OCI-LY7 (cell line): ENCODE results near the gene MICAL3. TPM values are rescaled to one million over a fixed set of nuclear protein-coding genes. Genes with fewer than 3 reads are reported as not detected.

Experiments
- BruUV-seq: library from RNA; stranded (reverse); fragments of 400-500 nt; replicated peaks from 2 replicates; lab custom pipeline; 2021; lab: Mats Ljungman, UMichigan
- CTCF ChIA-PET: fragments of 300-600 bp; sonication (Branson Sonifier 250); formaldehyde crosslinking; loops from one replicate; lab custom pipeline; 2022; ENCODE audit warnings: antibody characterized with exemption; ENCODE audit not compliant: unreplicated experiment; lab: Charles Lee
- POLR2A ChIA-PET: fragments of 300-600 bp; sonication (Branson Sonifier 250); formaldehyde crosslinking; loops from one replicate; lab custom pipeline; 2022; ENCODE audit warnings: antibody characterized with exemption; lab: Charles Lee
- DNase-seq: peaks from one replicate; pipeline ENCODE4 v3.0.0-alpha.2; 2015; ENCODE audit warnings: low spot score
- H2AFZ ChIP-seq: fragments of 200-600 bp; sonication (generic), shearing (Covaris generic); 2 replicates; pipeline ENCODE4 v1.6.1; 2014; ENCODE audit warnings: mild to moderate bottlenecking, antibody characterized with exemption, low read length, moderate library complexity
- H3K27ac ChIP-seq: fragments of 200-600 bp; sonication (generic); 2 replicates; pipeline ENCODE4 v1.5.1; 2014; ENCODE audit warnings: mixed run types, low read depth, mild to moderate bottlenecking, moderate library complexity, low read length, inconsistent platforms; ENCODE audit not compliant: poor library complexity, severe bottlenecking
- H3K36me3 ChIP-seq: fragments of 200-600 bp; sonication (generic); 2 replicates; pipeline ENCODE4 v1.6.1; 2014; ENCODE audit warnings: mild to moderate bottlenecking, antibody characterized with exemption, low read length, moderate library complexity, mixed read lengths; ENCODE audit not compliant: insufficient read depth
- H3K4me1 ChIP-seq: fragments of 200-600 bp; sonication (generic); 2 replicates; pipeline ENCODE4 v1.5.1; 2014; ENCODE audit warnings: mild to moderate bottlenecking, low read length; ENCODE audit not compliant: insufficient read depth, poor library complexity, severe bottlenecking
- H3K4me2 ChIP-seq: fragments of 200-600 bp; sonication (generic); 2 replicates; pipeline ENCODE4 v1.6.1; 2014; ENCODE audit warnings: mild to moderate bottlenecking, low read length
- H3K4me3 ChIP-seq: fragments of 200-600 bp; sonication (generic); 2 replicates; pipeline ENCODE4 v1.5.1; 2014; ENCODE audit warnings: mild to moderate bottlenecking, low read depth, low read length; ENCODE audit not compliant: poor library complexity, severe bottlenecking
- H3K79me2 ChIP-seq: fragments of 200-600 bp; sonication (generic); 2 replicates; pipeline ENCODE4 v1.6.1; 2016; ENCODE audit warnings: low read depth, mild to moderate bottlenecking, low read length, moderate library complexity, mixed read lengths; ENCODE audit not compliant: insufficient read depth
- H3K9me2 ChIP-seq: fragments of 200-600 bp; sonication (generic); 2 replicates; pipeline ENCODE4 v1.6.1; 2016; ENCODE audit warnings: mild to moderate bottlenecking, low read length, mixed read lengths; ENCODE audit not compliant: insufficient read depth
- H3K9me3 ChIP-seq: fragments of 200-600 bp; sonication (generic); 2 replicates; pipeline ENCODE4 v1.6.1; 2014; ENCODE audit warnings: mild to moderate bottlenecking, mixed run types, low read length, mixed read lengths
- H4K20me1 ChIP-seq: fragments of 200-600 bp; sonication (generic); 2 replicates; pipeline ENCODE4 v1.6.1; 2014; ENCODE audit warnings: mild to moderate bottlenecking, antibody characterized with exemption, low read length, moderate library complexity, mixed read lengths; ENCODE audit not compliant: insufficient read depth
- CTCF ChIP-seq: fragments of 200-600 bp; sonication (generic); conservative IDR thresholded peaks from 2 replicates; pipeline ENCODE4 v1.5.1; 2014; ENCODE audit warnings: mild to moderate bottlenecking, antibody characterized with exemption, low read length, moderate library complexity, mixed read lengths
- EZH2phosphoT487 ChIP-seq: fragments of 200-600 bp; sonication (generic); IDR thresholded peaks from 2 replicates; pipeline ENCODE4 v1.6.1; 2018; ENCODE audit warnings: low read depth, borderline replicate concordance, mild to moderate bottlenecking, mixed run types, antibody characterized with exemption, low read length, moderate library complexity, mixed read lengths
- intact Hi-C: fragments of 100-400 bp; cut with micrococcal nuclease; formaldehyde crosslinking; loops from one replicate; pipeline ENCODE4 v1.10.0; 2022; ENCODE audit not compliant: unreplicated experiment
- total RNA-seq, 2 experiments: library from RNA; depleted of rRNA in 1 of 2; stranded (reverse); fragments of >200 nt in 1 of 2; shearing (Covaris generic) in 1 of 2; gene quantifications; 2 replicates each; pipeline ENCODE4 v1.2.3, GENCODE V29; 2014 to 2022

The MICAL3 gene
- total RNA-seq, 2 experiments from 2014 or later: 80.9 to 210 TPM

- Histone ChIP-seq H3K79me2 (no peaks in the 10 kb centered on the region), H3K9me3 (no peaks in the 10 kb centered on the region), H3K4me2 (no peak overlapping the region), H3K36me3 (no peaks in the 10 kb centered on the region), H2AFZ (no peak overlapping the region), H3K4me3 (no peak overlapping the region), H3K4me1 (peaks cover 53% of the 10 kb centered on the region), H3K27ac (no peak overlapping the region), H3K9me2 (no peaks in the 10 kb centered on the region), H4K20me1 (no peaks in the 10 kb centered on the region)
- intact Hi-C loops: no loop called here
- ChIA-PET CTCF (no interaction called here), POLR2A (interaction anchor here (1.0 to 6.4 kb wide), 4 partner anchors 9 to 31 kb away, joined by 3 to 48 read pairs (median 6); no protein-coding TSS in a partner anchor)
- no TSS peak for BruUV-seq
- TF ChIP-seq EZH2phosphoT487: no peak
- TF ChIP-seq CTCF: no peak
- no peak for DNase-seq
These were observed 7.5 kb upstream of the MICAL3 start for GRCh38 chr22:18031695-18032454.

DNA sequence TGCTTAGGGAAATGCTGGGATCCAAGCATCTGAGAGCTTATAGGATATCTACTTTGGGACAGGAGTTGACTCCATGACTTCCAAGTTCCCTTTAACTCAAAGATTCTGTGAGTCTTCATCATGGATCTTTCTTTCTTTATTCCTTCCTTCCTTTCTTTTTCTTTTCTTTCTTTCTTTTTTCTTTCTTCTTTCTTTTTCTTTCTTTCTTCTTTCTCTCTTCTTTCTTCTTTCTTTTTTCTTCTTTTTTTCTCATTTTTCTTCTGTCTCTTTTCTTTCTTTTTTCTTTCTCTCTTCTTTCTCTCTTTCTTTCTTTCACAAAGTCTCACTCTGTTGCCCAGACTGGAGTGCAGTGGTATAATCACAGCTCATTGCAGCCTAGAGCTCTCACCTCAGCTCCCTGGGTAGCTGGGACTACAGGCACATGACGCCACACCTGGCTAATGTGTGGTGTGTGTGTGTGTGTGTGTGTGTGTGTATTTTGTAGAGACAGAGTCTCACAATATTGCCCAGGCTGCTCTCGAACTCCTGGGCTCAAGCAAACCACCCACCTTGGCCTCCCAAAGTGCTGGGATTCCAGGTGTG is 5.4 kb upstream of the MICAL3 start:
- TF ChIP-seq EZH2phosphoT487: no peak
- no peak for TF ChIP-seq CTCF
- Histone ChIP-seq H3K9me2 (no peaks in the 10 kb centered on the region), H3K27ac (peak overlapping the region; percentile 16), H3K4me2 (peak overlapping the region; percentile 47), H3K79me2 (no peaks in the 10 kb centered on the region), H3K36me3 (no peaks in the 10 kb centered on the region), H3K9me3 (no peaks in the 10 kb centered on the region), H4K20me1 (no peaks in the 10 kb centered on the region), H3K4me1 (peaks cover 68% of the 10 kb centered on the region), H2AFZ (no peak overlapping the region; the same call in 1 of the 2 replicates), H3K4me3 (no peak overlapping the region)
- intact Hi-C loops: no loop called here
- no TSS peak for BruUV-seq
- DNase-seq: no peak
- CTCF ChIA-PET: interaction anchor here (1.3 to 2.1 kb wide), 3 partner anchors 28 to 42 kb away, joined by 3 to 5 read pairs (median 5); no protein-coding TSS in a partner anchor
- POLR2A ChIA-PET: interaction anchor here (0.5 to 6.4 kb wide), 10 partner anchors 18 to 65 kb away, joined by 3 to 48 read pairs (median 4); no protein-coding TSS in a partner anchor
